ENCODE measurements around the gene SLC16A6.

GRCh38 chr17:68290955-68291835 is at the start of gene SLC16A6, which contains the start of gene ARSG:
- peak; percentile 63 to 67 for TF ChIP-seq POLR2A (IDR thresholded peaks at IDR 0.05)
- TF ChIP-seq, protein P1, sequence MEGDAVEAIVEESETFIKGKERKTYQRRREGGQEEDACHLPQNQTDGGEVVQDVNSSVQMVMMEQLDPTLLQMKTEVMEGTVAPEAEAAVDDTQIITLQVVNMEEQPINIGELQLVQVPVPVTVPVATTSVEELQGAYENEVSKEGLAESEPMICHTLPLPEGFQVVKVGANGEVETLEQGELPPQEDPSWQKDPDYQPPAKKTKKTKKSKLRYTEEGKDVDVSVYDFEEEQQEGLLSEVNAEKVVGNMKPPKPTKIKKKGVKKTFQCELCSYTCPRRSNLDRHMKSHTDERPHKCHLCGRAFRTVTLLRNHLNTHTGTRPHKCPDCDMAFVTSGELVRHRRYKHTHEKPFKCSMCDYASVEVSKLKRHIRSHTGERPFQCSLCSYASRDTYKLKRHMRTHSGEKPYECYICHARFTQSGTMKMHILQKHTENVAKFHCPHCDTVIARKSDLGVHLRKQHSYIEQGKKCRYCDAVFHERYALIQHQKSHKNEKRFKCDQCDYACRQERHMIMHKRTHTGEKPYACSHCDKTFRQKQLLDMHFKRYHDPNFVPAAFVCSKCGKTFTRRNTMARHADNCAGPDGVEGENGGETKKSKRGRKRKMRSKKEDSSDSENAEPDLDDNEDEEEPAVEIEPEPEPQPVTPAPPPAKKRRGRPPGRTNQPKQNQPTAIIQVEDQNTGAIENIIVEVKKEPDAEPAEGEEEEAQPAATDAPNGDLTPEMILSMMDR (IDR thresholded peaks at IDR 0.05 in 4 of 5, conservative IDR thresholded peaks at IDR 0.05 in 1 of 5), result peak in 1 of 5 experiments; percentile 10

Measured in gastrocnemius medialis (tissue), 4 donors.